Choroid plexus epithelial cell (primary cell): ENCODE results near the gene CDH20.

Experiments
- DNase-seq: peaks from one replicate; pipeline ENCODE4 v3.0.0-alpha.2; 2010; ENCODE audit warnings: low read depth
- H3K4me3 ChIP-seq: 2 replicates; pipeline ENCODE4 v1.5.1; 2011; ENCODE audit warnings: low read depth, mild to moderate bottlenecking, control low read depth, low read length, moderate library complexity
- CTCF ChIP-seq: conservative IDR thresholded peaks from 2 replicates; pipeline ENCODE4 v1.5.1; 2011; ENCODE audit warnings: low read depth, mild to moderate bottlenecking, control low read depth, inconsistent platforms, low read length, moderate library complexity

CDH20 gene

GRCh38 chr18:61295153-61295552 is 38.1 kb upstream of the CDH20 start:
- H3K4me3 ChIP-seq = no peak overlapping the region
- no peak for DNase-seq
- TF ChIP-seq CTCF = no peak

GRCh38 chr18:61308004-61308403 is 25.2 kb upstream of the CDH20 start:
- no peak overlapping the region for H3K4me3 ChIP-seq
- DNase-seq = no peak
- TF ChIP-seq CTCF = no peak

GRCh38 chr18:61308795-61309393 is 24.3 kb upstream of the CDH20 start:
- TF ChIP-seq CTCF = no peak
- H3K4me3 ChIP-seq = no peak overlapping the region
- DNase-seq = no peak

- TF ChIP-seq CTCF = peak; percentile 100
- peak; percentile 77 for DNase-seq
- no peak overlapping the region for H3K4me3 ChIP-seq
These were observed 10.9 kb upstream of the CDH20 start for GRCh38 chr18:61322265-61322873.

GRCh38 chr18:61323951-61324350 is 9.3 kb upstream of the CDH20 start:
- no peak for DNase-seq
- no peak overlapping the region for H3K4me3 ChIP-seq
- no peak for TF ChIP-seq CTCF

GRCh38 chr18:61326407-61326806 is 6.8 kb upstream of the CDH20 start:
- H3K4me3 ChIP-seq = no peak overlapping the region
- no peak for TF ChIP-seq CTCF
- no peak for DNase-seq

- no peak for TF ChIP-seq CTCF
- no peak for DNase-seq
- H3K4me3 ChIP-seq = no peak overlapping the region
These were observed 3.8 kb upstream of the CDH20 start for GRCh38 chr18:61329398-61329797.
